ENCODE data around the gene GIMAP5.

DNA sequence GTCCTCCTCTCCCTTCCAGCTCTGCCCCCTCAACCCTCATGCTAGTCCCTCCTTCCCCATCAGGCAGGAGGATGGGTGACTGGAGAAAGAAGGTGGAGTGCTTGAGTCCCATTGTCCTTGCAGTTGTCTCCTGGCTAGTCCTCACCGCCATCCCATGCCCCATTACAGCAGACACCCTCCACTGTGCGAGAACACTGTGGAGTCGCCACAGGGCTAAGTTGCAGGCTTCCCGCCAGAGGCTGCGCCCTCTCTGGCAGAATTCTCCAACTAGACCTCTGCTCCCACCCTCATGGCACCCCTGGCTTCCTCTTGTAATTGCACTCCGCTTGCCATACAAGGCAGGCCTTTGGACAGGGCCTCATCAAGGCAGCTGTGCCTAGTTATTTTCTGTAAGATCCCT lies 48.6 kb upstream of the GIMAP5 start:
- TF ChIP-seq YY1 (IDR thresholded peaks at IDR 0.05; ENCODE audit: insufficient read depth, insufficient read length): no peak
- no peak for TF ChIP-seq ZNF274 (IDR thresholded peaks at IDR 0.05; ENCODE audit: low read depth, low read length)

Measured in NT2/D1 (cell line).